T-helper 17 cell (primary cell): ENCODE results near the gene JMJD1C. TPM values are rescaled to one million over a fixed set of nuclear protein-coding genes. Genes with fewer than 3 reads are reported as not detected.
A peak's percentile ranks its signal among the peaks of the same experiment; 100 is the strongest.

Experiments used
- ATAC-seq: fragments of 150-1000 bp; cut with Tn5 transposase; 2 replicates; pipeline ENCODE4 v1.10.0; 2021; ENCODE audit warnings: mild to moderate bottlenecking, moderate library complexity
- DNase-seq, 3 donors: peaks; one replicate each; pipeline versions ENCODE4 v3.0.0 to v3.0.0-alpha.2; 2020 to 2021
- H3K9me3 ChIP-seq: one replicate; pipeline ENCODE4 v1.7.0; 2013; ENCODE audit warnings: low read length, mild to moderate bottlenecking; ENCODE audit not compliant: control insufficient read depth, poor library complexity, severe bottlenecking
- H3K27ac Mint-ChIP-seq: one replicate; pipeline ENCODE4 v1.8.0; 2022; ENCODE audit warnings: mild to moderate bottlenecking, moderate library complexity, mixed read lengths
- H3K27me3 Mint-ChIP-seq: one replicate; pipeline ENCODE4 v1.8.0; 2022; ENCODE audit warnings: mixed read lengths
- H3K36me3 Mint-ChIP-seq: one replicate; pipeline ENCODE4 v1.8.0; 2022; ENCODE audit warnings: low read depth, mixed read lengths
- H3K4me1 Mint-ChIP-seq: one replicate; pipeline ENCODE4 v1.8.0; 2022; ENCODE audit warnings: mild to moderate bottlenecking, mixed read lengths
- H3K4me3 Mint-ChIP-seq: one replicate; pipeline ENCODE4 v1.8.0; 2022; ENCODE audit warnings: mild to moderate bottlenecking, moderate library complexity, mixed read lengths
- total RNA-seq, 4 donors: library from RNA in 2 of 4; stranded (reverse) in 2 of 4; gene quantifications; one replicate each; pipeline ENCODE4 v1.2.3 and lab custom pipeline; 2022 to 2026

The JMJD1C gene
- total RNA-seq, 2 donors from 2014 or later, result 215 to 279 TPM

DNA sequence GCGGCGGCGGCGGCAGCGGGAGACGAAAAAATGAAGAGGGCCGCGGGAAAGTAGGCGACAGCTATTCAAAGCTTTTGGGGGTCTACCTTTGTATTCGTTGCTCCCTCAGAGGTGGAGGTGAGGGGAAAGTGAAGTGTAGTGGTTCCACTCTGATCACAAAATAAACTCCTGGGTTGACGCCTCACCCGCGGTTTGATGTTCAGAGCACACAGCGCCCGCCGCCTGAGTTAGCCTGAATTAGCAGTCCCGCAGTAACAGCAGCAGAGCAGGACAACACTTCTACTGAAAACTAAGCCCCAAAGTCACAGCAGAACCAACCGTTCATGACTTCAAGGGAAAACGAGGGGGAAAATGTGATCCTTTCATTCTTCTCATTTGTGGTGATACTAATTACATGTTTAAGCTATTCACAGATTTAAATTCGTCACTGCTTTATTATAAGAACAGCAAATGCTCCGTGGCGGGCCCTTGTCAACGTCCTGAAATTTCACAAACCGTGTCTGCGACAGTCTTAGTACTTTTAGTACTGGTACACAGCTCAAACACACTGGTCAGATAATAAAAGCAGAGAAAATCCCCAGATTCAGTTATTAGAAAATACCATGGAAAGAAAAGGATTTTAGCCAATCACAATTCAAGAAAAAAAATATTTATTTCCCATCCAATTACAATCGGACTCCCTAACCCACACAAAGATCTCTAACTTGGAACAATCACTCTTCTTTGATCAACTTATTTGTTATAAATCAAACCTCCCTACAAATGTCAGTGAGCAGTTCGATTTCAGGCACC is 563 bp upstream of the JMJD1C start:
- ATAC-seq (peak; percentile 45), DNase-seq (peak in 2 of 3 donors; percentile 11 to 12)
- peaks cover 22% of the 10 kb centered on the region for H3K4me1 Mint-ChIP-seq
- H3K9me3 ChIP-seq, result no peaks in the 10 kb centered on the region
- H3K27me3 Mint-ChIP-seq, result no peaks in the 10 kb centered on the region
- H3K36me3 Mint-ChIP-seq, result peaks cover 5% of the 10 kb centered on the region
- peak overlapping the region; percentile 97 for H3K4me3 Mint-ChIP-seq
- H3K27ac Mint-ChIP-seq, result peak overlapping the region; percentile 92

GRCh38 chr10:63464402-63465292 is 1.1 kb downstream of the JMJD1C start:
- ATAC-seq, result peak; percentile 43
- peaks cover 14% of the 10 kb centered on the region for H3K4me1 Mint-ChIP-seq
- DNase-seq, result no peak
- H3K27me3 Mint-ChIP-seq, result no peaks in the 10 kb centered on the region
- H3K27ac Mint-ChIP-seq, result peak overlapping the region; percentile 92
- H3K36me3 Mint-ChIP-seq, result peaks cover 5% of the 10 kb centered on the region
- H3K9me3 ChIP-seq, result no peaks in the 10 kb centered on the region
- peak overlapping the region; percentile 97 for H3K4me3 Mint-ChIP-seq

GRCh38 chr10:63462442-63462841 is 3.3 kb downstream of the JMJD1C start:
- Mint-ChIP-seq H3K36me3 (peaks cover 5% of the 10 kb centered on the region), H3K4me3 (no peak overlapping the region), H3K4me1 (peaks cover 12% of the 10 kb centered on the region), H3K27ac (no peak overlapping the region), H3K27me3 (no peaks in the 10 kb centered on the region)
- DNase-seq (no peak), ATAC-seq (no peak)
- no peaks in the 10 kb centered on the region for H3K9me3 ChIP-seq

DNA sequence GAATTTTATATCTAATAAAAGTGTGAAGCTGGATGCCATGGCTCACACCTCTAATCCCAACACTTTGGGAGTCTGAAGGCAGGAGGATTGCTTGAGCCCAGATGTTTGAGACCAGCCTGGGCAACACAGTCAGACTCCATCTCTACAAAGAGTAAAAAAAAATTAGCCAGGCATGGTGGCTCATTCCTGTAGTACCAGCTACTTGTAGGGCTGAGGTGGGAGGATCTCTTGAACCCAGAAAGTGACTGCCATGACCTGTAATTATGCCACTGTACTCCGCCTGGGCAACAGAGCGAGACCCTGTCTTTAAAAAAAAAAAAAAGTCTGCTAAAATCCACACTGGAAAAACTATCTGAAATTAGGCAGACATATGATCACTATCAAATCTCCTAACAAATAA is 7.6 kb downstream of the JMJD1C start:
- no peak for ATAC-seq
- no peak for DNase-seq
- H3K4me1 Mint-ChIP-seq, result peaks cover 12% of the 10 kb centered on the region

GRCh38 chr10:63457594-63457993 is 8.2 kb downstream of the JMJD1C start:
- Mint-ChIP-seq H3K27ac (no peak overlapping the region), H3K4me3 (no peak overlapping the region), H3K36me3 (no peaks in the 10 kb centered on the region), H3K4me1 (peaks cover 12% of the 10 kb centered on the region), H3K27me3 (no peaks in the 10 kb centered on the region)
- ATAC-seq (no peak), DNase-seq (no peak)
- H3K9me3 ChIP-seq, result no peaks in the 10 kb centered on the region

More for the DNA sequence above, 7.6 kb downstream of the JMJD1C start:
- no peak overlapping the region for H3K27ac Mint-ChIP-seq
- no peaks in the 10 kb centered on the region for H3K9me3 ChIP-seq
- H3K27me3 Mint-ChIP-seq, result no peaks in the 10 kb centered on the region
- no peaks in the 10 kb centered on the region for H3K36me3 Mint-ChIP-seq
- no peak overlapping the region for H3K4me3 Mint-ChIP-seq

DNA sequence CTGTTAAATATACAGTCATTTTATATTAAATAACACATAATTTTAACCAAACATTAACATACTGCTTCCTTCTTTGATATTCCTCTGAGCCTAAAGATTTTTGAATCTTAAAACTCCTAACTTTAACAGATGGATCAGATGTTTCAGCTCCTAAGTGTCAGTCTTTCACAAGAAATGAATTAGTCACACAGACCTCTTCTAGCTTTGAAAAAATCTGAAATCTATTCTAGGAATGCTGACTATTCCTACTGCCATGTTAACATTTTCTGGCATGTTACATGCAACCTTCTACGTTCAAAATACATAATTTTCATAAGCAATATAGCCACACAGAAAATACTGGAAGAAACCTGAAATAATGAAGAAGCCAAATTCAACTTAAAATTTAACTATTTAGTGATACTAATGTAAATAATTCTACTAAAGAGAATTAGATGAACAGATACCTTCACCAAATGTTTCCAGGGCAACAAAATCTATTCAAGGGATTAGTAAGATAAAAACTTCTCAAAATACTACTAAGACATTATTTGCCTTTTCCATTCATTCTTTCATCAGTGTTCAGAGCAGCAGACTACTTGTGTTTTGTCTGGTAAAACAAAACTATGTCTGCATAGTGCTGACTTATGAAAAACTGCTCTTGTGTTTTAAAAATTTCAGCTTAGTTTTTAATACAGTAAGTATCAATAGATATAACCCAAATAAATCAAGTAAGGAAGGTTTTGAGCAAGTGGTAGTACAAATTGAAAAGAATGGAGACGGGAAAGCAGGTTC is 9.2 kb downstream of the JMJD1C start:
- ATAC-seq (no peak), DNase-seq (no peak)
- Mint-ChIP-seq H3K27me3 (no peaks in the 10 kb centered on the region), H3K4me3 (no peak overlapping the region), H3K27ac (peak overlapping the region; percentile 19), H3K36me3 (no peaks in the 10 kb centered on the region), H3K4me1 (peaks cover 14% of the 10 kb centered on the region)
- no peaks in the 10 kb centered on the region for H3K9me3 ChIP-seq

GRCh38 chr10:63455507-63455906 is 10.3 kb downstream of the JMJD1C start:
- no peak for DNase-seq
- Mint-ChIP-seq H3K4me1 (peaks cover 21% of the 10 kb centered on the region), H3K4me3 (no peak overlapping the region), H3K27ac (no peak overlapping the region), H3K36me3 (no peaks in the 10 kb centered on the region), H3K27me3 (no peaks in the 10 kb centered on the region)
- no peak for ATAC-seq
- H3K9me3 ChIP-seq, result no peaks in the 10 kb centered on the region

- H3K4me3 Mint-ChIP-seq, result no peak overlapping the region
- peaks cover 23% of the 10 kb centered on the region for H3K4me1 Mint-ChIP-seq
- ATAC-seq (no peak), DNase-seq (no peak)
- H3K27me3 Mint-ChIP-seq, result no peaks in the 10 kb centered on the region
- H3K27ac Mint-ChIP-seq, result no peak overlapping the region
- H3K9me3 ChIP-seq, result no peaks in the 10 kb centered on the region
- no peaks in the 10 kb centered on the region for H3K36me3 Mint-ChIP-seq
Measured at GRCh38 chr10:63454631-63455030, 11.1 kb downstream of the JMJD1C start.

GRCh38 chr10:63452524-63452923 is 13.3 kb downstream of the JMJD1C start:
- DNase-seq, result no peak
- Mint-ChIP-seq H3K27me3 (no peaks in the 10 kb centered on the region), H3K4me3 (no peak overlapping the region), H3K27ac (no peak overlapping the region), H3K36me3 (no peaks in the 10 kb centered on the region), H3K4me1 (peaks cover 23% of the 10 kb centered on the region)
- no peaks in the 10 kb centered on the region for H3K9me3 ChIP-seq
- no peak for ATAC-seq

DNA sequence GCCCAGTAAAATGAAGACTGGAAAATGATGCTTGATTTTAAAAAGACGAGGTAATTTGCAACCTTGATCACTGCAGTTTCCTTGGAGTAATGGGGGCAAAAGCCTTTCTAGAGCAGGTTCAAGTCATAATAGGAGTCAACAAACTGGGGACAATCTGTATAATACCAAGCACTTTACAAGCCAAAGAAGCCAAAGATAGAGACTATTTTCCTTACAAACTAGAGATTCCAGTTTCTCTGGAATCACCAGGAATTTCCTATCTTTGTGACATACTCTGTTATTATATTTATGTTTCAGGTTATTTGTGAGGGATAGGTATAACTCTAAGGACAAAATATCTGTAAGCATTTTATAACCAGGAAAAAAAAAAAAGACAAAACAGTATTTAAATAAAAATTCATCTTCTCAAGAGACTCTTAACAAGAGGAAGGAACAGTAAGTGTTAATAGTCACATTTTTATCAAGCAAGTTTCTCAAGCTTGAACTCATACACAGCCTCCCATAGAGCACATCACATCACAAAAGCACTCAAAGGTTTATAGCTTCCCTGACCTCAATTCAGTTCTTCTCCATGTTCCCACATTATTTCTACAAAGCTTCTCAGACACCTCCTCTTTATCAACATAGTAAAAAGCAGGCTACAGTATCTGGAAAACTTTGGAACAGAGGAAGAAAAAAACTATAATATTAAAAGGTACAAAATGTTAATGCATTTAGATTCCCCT is 18.9 kb downstream of the JMJD1C start:
- H3K9me3 ChIP-seq, result no peaks in the 10 kb centered on the region
- Mint-ChIP-seq H3K27ac (no peak overlapping the region), H3K36me3 (peaks cover 2% of the 10 kb centered on the region)

DNA sequence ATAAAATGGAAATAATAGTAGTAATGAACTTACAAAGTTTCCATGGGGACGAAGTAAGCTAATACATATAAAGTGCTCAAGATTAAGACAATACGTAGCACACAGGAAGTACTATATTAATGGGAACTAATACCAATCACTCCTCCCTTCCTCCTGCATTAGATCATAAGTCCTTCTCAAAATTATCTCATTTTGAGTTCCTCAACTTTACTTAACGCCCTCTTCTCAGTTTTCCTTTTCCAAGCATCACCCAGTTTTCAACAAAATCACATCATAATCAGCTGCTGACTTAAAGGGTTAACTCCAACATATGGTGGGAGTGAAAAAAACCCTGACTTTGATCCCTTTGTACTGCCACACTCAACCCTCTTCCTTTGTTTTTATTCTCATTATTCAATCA is 24.4 kb downstream of the JMJD1C start:
- peak overlapping the region; percentile 37 for H3K27ac Mint-ChIP-seq
- peaks cover 2% of the 10 kb centered on the region for H3K36me3 Mint-ChIP-seq
- no peak for DNase-seq

More for the DNA sequence above, 18.9 kb downstream of the JMJD1C start:
- ATAC-seq (no peak), DNase-seq (no peak)
- H3K4me3 Mint-ChIP-seq, result no peak overlapping the region
- no peaks in the 10 kb centered on the region for H3K27me3 Mint-ChIP-seq
- H3K4me1 Mint-ChIP-seq, result peaks cover 32% of the 10 kb centered on the region

GRCh38 chr10:63439607-63440006 is 26.2 kb downstream of the JMJD1C start:
- DNase-seq (no peak), ATAC-seq (no peak)
- H3K4me3 Mint-ChIP-seq, result no peak overlapping the region
- peaks cover 21% of the 10 kb centered on the region for H3K4me1 Mint-ChIP-seq
- no peaks in the 10 kb centered on the region for H3K27me3 Mint-ChIP-seq
- no peaks in the 10 kb centered on the region for H3K36me3 Mint-ChIP-seq
- H3K27ac Mint-ChIP-seq, result no peak overlapping the region
- no peaks in the 10 kb centered on the region for H3K9me3 ChIP-seq

More for the DNA sequence above, 24.4 kb downstream of the JMJD1C start:
- Mint-ChIP-seq H3K4me1 (peaks cover 25% of the 10 kb centered on the region), H3K27me3 (no peaks in the 10 kb centered on the region), H3K4me3 (no peak overlapping the region)
- ATAC-seq, result no peak
- no peaks in the 10 kb centered on the region for H3K9me3 ChIP-seq
